Stimulated activated CD4-positive, alpha-beta T cell treated with anti-CD3 and anti-CD28 coated beads, Interleukin-2, amount 100 ng/mL, for 4 hours (primary cell): ENCODE results near the gene METTL9.
"Not testable (repeated sequence)": the region's sequence is repeated elsewhere in the genome, so short reads cannot be mapped to it uniquely, and the experiment has no call there.

ENCODE experiments used
- DNase-seq: peaks from one replicate; pipeline ENCODE4 v3.0.0-alpha.2; 2020; ENCODE audit warnings: low read depth

The METTL9 gene

DNA sequence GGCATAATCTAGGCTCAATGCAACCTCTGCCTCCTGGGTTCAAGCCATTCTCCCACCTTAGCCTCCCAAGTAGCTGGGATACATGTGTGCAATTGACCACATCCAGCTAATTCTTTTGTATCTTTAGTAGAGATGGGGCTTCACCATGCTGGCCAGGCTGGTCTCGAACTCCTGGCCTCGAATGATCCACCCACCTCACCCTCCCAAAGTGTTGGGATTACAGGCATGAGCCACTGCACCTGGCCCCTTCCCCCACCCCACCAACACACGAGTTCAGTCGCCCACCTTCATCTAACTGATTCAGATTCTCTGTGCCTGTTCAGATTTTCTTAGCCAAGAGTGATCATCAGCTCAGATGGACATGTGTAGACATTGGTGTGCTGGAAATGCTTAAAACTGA is 25.0 kb upstream of the METTL9 start:
- no peak for DNase-seq

GRCh38 chr16:21576323-21576722 is 23.1 kb upstream of the METTL9 start:
- DNase-seq: not testable (repeated sequence)

- DNase-seq: not testable (repeated sequence)
Observed at GRCh38 chr16:21577487-21577886, 21.9 kb upstream of the METTL9 start.

- DNase-seq: not testable (repeated sequence)
Observed at GRCh38 chr16:21578311-21578710, 21.1 kb upstream of the METTL9 start.

- not testable (repeated sequence) for DNase-seq
Observed at GRCh38 chr16:21580131-21580530, 19.2 kb upstream of the METTL9 start.

GRCh38 chr16:21580807-21581206 is 18.6 kb upstream of the METTL9 start:
- no peak for DNase-seq

DNA sequence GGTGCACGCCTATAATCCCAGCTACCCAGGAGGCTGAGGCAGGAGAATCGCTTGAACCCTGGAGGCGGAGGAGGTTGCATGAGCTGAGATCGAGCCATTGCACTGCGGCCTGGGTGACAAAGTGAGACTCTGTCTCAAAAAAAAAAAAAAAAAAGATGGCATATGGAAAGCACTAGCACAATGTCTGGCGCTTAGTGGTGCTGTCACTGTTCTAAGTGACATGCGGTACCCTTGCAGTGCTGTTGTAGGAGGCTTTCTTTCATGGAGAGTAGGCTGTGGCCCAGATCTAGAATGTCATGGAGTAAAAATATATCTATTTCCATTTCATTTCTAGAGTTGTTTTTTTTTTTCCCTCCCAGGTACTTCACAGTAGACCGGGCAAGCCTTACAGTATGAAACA is 14.6 kb upstream of the METTL9 start:
- DNase-seq: no peak

DNA sequence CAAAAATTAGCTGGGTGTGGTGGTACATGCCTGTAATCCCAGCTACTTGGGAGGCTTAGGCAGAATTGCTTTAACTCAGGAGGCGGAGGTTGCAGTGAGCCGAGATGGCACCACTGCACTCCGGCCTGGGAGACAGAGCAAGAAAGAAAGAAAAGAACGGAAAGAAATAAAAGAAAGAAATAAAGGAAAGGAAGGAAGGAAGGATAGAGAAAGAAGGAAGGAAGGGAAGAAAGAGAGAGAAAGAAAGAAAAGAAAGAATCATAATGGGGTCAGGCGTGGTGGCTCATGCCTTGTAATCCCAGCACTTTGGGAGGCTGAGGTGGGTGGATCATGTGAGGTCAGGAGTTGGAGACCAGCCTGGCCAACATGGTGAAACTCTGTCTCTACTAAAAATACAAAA is 10.8 kb upstream of the METTL9 start:
- not testable (repeated sequence) for DNase-seq

- no peak for DNase-seq
Observed at GRCh38 chr16:21589551-21589950, 9.8 kb upstream of the METTL9 start.

GRCh38 chr16:21590287-21590686 is 9.1 kb upstream of the METTL9 start:
- no peak for DNase-seq

DNA sequence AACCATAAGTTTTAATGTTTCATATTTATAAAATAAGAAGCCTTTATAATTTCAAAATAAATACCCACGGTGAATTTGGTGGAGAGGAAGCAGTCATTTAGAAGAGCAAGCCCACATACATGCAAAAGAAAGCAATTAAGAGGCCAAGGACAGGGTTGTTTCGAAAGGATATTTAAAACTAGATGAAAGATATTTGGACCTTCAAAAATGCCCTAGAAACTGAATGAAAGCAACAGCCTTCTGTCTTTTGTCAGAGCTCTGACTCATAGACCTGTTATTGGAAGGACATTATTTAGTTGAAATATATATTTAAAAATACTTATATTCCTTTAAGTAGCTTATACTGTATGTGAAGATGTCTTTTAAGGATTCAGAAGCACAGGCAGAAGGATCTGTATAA is 8.6 kb upstream of the METTL9 start:
- no peak for DNase-seq

DNA sequence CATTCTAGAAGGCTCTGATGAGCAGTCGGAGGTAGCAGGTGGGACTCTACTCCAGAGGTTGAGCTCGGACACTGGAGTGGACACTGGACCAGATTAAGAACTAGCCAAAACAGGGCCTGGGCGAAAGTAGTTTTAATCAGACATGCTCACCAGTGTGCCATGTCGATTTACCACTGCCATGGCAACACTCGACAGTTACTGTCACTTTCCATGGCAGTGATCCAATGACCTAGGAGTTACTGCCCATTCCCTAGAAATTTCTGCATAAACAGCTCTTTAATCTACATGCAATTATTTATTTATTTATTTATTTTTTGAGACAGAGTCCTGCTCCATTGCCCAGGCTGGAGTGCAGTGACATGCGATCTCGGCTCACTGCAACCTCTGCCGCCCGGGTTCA is 7.2 kb upstream of the METTL9 start:
- no peak for DNase-seq

DNA sequence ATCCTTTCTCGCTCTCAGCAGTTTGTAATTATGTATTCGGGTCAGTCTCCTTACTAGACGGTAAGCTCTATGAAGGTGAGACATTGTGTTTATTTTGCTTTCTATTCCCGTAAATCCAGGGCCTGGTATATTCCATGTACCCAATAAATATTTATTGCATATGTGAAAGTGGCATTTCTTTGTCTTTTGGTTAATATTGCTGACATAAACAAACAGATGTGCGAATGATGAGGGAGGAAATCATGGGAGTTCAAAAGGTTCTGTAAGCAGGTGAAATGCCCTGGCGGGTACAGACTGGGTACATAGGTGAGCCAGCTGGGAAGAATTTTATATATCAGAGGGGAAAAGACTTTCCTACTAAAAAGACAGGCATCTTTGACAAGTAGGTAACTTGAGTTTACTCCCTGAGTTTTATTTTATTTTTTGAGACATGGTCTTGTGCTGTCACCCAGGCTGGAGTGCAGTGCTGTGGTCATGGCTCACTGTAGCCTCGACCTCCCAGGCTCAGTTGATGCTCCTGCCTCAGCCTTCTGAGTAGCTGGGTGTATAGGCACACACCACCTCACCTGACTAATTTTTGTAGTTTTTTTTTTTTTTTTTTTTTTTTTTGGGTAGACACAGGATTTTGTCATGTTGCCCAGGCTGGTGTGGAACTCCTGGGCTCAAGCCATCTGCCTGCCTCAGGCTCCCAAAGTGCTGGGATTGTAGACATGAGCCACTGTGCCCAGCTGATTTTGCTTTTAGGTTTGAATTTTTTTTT is 5.7 kb upstream of the METTL9 start:
- no peak for DNase-seq

DNA sequence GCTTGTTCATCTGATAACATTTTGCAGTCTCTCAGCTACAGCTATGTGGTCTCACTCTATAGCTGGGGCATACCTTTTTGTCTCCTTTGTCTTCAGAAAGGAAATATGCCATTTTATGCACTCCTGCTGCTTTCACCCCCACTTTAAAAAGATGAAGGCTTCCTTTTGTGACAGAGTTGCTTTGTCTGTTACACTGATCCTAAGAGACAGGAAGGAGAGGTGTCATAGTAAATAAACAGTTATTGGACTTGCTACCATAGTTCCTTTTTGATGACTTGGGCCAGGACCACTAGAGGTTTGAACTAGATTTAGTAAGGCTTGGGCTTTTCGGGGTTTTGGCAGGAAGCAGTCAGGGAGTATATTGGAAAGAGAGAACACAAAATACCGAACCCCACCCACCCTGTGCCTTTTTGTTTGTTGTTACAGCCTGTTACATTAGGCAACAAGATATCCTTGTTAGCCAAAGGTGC is 1.8 kb upstream of the METTL9 start:
- no peak for DNase-seq

GRCh38 chr16:21598206-21598605 is 1.2 kb upstream of the METTL9 start:
- no peak for DNase-seq

GRCh38 chr16:21598701-21599121 is 666 bp upstream of the METTL9 start:
- no peak for DNase-seq

DNA sequence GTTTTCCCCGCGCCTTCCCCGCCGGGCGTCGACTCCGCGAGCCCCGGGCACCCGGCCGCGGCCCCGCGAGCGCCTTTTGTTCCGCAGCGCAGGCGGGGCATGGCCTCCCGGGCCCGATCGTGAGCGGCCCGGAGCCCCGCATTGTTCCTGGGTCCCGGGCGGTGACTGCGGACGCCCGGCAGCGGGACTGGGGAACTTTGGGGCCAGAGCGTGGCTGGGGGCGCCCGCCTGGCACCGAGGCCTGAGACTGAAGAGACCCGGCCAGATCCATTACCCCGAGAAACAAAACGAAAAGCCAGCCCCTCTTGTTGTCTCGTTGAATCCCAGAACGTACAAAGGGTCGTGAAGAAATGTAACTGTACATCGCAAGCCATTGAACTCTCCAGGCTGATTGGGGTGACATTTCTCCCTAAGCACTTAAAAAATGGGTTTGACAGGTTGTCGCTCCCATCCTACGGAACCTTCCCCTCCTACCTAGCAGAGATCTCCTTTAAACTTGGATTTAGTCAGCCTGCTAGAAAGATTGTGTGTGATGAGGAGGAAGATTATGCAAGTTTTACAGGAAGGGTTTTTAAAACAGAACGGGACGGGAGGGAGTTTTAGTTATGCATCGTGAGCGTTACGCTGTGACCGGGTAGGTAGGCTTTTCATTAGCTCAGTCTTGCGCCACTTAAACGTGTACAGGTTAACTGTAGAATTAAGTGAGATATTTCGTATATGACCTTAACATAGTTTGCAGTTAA is 825 bp downstream of the METTL9 start:
- DNase-seq: no peak

GRCh38 chr16:21602785-21603184 is 3.4 kb downstream of the METTL9 start:
- DNase-seq: no peak

DNA sequence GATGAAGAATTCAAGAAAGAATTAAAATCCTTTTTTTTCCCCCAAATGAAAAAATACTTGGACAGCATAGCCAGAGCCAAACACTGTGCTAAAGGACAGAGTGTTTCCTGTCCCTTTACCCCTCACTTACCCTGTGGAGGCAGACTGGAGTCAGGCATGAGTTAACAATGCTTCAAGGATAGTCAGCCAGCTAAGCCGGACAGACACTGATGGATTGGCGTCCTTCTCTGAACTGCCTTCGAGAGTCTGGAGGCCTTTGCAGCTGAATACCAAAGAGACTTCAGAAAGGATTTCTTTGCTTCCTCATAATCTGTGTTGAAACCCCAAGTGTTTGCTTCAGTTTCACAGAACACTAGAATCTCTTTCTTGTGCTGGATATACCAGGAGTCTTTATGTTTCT is 4.6 kb downstream of the METTL9 start:
- no peak for DNase-seq

- not testable (repeated sequence) for DNase-seq
Observed at GRCh38 chr16:21605848-21606247, 6.5 kb downstream of the METTL9 start.

- no peak for DNase-seq
Observed at GRCh38 chr16:21608639-21609328, 9.4 kb downstream of the METTL9 start.

DNA sequence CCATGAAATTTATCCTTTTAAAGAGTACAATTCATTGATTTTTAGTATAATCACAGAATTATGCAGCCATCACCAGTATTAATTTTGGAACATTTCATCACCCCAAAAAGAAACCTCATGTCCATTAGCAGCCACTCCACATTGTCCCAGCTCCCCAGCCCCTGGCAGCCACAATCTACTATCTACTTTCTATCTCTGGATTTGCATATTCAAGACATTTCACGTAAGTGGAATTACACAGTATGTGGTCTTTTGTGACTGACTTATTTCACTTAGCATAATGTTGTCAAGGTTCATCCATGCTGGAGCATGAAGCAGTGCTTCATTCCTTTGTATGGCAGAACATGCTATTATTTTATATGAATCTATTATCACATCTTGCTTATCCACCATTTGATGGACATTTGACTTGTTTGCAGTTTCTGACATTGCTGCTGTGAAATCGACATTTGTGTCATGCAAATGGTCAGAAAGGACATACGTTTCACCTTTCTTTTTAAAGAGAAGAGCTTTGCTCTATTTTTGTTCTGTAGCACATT is 10.7 kb downstream of the METTL9 start:
- no peak for DNase-seq

- DNase-seq: no peak
Observed at GRCh38 chr16:21610766-21611165, 11.4 kb downstream of the METTL9 start.
